HG03558 (cell line): Measurements from ENCODE around the gene C17orf113.

Experiments used
- ATAC-seq: cut with Tn5 transposase; IDR thresholded peaks from one replicate; pipeline ENCODE4 v1.9.1; 2021; ENCODE audit warnings: moderate number of reproducible peaks; ENCODE audit not compliant: unreplicated experiment; ENCODE audit errors: extremely low read depth

The C17orf113 gene

DNA sequence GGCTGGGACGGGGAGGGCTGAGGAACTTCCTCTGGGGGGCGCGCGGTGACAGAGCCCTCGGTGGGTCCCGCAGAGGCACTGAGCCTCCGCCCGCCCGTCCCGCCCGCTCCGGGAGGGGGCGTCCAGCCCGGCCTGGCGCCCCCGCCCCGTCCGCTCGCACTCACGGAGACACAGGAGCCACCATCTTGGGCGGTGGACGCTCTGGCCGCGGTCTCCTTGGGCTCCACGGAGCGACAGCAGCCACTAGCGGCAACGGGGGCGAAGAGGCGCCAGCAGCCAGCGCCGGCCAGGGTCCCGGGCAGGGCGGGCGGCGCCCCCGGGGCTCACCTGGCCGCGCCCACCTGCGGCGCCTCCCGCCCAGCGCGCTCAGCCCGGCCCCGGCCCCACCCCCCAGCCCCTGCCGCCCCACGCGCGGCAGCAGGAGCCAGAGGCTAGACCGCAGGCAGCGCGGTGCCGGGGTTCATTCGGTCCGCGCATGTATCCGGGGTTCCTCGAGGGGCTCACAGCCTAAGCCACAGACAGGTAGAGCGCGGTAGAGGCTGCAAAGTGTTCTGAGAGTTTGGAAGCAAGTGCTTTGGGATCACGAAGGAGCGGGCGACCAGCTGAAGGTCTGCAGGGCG lies at the start of gene C17orf113:
C17orf113 (minus strand) TSS at position 209 of the 620 bp plus-strand sequence. CDS start 7,225 bp downstream, outside the sequence.
- ATAC-seq = no peak

DNA sequence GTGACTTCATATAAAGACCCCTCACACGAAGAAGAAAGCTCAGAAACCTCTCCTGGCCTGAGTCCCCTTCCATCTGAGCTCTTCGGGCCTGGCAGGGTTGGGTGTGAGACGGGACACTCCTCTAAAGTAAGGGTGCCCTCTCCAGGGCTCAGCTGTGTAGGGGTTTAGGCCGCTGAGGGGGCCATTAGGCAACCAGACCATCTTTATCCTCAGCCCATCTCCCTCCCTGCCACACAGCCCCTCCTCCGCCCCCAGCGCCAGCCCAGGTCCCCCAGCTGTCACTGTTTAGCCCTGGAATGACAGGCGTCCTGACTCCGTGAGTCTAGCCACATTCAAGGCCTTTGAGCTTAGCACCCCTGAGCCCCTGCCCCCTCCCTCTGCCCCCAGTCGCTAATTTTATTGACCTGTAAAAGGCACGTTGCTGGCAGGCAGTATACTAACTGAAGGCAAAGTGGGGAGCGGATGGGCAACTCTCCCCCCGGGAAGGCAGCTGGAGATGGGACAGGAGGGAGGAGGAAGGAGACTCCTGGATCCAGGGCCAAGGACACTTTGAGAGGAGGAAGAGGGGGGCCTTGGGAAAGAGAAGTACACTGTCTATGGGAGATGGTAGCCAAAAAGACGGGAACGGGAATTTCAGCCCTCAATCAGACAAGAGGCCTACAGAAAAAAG lies 48.5 kb upstream of the C17orf113 start:
- ATAC-seq = no peak

DNA sequence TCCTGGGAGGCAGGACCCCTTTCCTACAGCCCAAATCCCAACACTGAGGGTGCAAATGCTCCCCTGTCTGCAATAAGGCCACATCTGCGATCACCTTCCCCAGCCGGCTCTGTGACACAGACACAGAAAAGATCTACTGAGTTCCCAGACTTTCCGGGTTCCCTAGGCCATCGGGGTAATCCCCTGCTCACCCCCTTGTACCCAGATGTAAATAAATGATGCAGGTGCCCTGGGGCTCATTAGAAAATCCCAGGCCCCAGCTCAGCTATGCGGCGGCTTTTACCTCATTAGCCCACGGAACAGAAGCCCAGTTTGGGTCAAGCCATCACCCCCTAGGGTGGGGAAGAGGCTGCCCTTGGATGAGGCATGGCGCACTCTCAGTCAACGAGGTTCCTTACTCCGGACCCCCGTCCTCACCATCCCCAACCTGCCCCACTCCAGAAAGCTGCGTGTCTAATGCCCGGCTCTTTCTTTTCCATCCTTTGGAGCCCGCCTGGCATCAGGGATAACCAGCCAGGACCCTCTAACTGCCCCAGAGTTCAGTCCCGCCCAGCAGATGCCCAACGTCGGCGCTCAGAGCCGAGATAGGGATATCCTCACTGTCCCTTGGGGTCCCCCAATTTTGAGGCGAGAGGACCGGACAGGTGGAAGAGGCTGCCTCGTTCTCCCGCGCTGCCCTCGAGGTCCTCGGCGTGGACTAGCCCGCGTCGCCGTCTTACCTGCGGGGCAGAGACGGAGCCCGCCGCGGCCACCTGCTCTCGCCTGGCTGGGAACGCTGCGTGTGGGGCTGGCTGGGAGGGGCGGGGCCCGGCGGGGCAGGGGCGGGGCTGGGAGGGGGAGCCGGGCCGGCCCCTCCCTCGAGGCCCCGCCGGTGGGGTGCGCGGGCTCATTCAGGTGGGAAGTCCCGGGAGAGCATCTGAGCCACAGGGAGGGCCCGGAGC lies 47.6 kb upstream of the C17orf113 start, which contains the start of gene ZNF385C:
ZNF385C (minus strand) TSS at position 783 of the 941 bp plus-strand sequence. CDS start 35,417 bp downstream, outside the sequence.
- no peak for ATAC-seq

GRCh38 chr17:42096360-42097111 lies 46.1 kb upstream of the C17orf113 start:
- ATAC-seq = no peak

DNA sequence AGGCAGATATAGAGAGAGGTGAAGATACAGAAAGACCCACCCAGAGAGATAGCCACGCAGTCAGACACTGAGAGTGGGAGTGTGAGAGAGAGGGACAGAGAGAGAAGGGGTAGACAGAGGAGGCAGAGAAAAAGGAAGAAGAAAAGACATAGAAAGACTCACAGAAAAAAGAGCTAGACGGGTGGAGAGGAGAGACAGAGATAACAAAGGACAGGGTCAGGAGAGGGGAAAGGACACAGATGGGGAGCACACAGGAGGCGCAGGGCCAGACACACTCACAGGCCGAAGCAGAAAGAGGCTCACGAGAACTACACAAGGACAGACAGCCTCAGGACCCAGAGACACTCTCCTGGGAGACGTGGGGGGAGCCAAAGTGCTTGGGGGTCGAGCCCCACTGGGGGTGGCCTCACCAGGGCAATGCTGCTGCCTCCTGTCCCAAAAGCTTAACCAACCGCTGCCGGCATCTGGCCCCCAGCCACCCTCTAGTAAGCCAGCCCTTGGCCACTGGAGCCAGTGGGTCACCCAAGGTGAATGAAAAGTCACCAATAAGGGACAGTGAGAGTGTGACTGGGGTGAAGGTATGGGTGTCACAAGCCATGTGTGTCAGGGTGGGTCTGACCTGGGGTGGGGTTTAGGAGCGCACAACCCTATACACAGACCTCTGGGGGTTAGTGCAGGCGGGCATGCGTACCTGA lies 44.1 kb upstream of the C17orf113 start:
- no peak for ATAC-seq

- no peak for ATAC-seq
Measured at GRCh38 chr17:42092939-42093338, 42.5 kb upstream of the C17orf113 start.

DNA sequence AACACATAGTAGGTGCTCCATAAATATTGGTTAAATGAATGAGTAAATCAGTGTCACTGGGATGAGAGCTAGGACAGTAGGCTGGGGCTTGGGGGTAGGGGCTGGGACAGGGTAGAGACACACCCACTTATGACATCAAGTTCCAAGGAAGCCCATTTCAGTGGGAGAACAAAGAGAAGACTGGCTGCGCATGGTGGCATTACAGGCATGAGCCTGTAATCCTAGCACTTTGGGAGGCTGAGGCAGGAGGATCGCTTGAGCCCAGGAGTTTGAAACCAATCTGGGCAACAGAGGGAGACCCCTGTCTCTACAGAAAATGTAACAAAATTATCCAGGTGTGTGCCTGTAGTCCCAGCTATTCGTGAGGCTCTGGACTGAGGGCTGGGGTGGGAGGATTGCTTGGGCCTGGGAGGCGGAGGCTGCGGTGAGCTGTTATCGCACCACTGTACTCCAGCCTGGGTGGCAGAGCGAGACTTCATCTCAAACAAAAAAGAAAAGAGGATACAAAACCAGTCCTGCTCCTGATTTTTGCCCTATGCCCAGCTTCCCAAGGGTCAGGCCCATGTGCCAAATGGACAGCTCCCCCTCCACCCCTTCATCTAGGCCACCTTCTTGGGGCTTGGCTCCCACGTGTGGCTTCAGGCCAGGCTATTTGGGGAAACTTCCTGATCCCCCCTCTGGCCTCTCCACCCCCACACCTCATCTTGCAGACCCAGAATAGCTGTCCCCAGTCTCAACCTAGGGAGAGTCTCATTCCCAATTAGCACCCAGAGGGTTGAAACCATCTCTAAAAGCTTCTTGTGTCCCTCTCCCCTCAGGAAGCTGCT lies 40.8 kb upstream of the C17orf113 start:
- ATAC-seq = no peak

GRCh38 chr17:42088736-42089135 lies 38.3 kb upstream of the C17orf113 start:
- no peak for ATAC-seq

DNA sequence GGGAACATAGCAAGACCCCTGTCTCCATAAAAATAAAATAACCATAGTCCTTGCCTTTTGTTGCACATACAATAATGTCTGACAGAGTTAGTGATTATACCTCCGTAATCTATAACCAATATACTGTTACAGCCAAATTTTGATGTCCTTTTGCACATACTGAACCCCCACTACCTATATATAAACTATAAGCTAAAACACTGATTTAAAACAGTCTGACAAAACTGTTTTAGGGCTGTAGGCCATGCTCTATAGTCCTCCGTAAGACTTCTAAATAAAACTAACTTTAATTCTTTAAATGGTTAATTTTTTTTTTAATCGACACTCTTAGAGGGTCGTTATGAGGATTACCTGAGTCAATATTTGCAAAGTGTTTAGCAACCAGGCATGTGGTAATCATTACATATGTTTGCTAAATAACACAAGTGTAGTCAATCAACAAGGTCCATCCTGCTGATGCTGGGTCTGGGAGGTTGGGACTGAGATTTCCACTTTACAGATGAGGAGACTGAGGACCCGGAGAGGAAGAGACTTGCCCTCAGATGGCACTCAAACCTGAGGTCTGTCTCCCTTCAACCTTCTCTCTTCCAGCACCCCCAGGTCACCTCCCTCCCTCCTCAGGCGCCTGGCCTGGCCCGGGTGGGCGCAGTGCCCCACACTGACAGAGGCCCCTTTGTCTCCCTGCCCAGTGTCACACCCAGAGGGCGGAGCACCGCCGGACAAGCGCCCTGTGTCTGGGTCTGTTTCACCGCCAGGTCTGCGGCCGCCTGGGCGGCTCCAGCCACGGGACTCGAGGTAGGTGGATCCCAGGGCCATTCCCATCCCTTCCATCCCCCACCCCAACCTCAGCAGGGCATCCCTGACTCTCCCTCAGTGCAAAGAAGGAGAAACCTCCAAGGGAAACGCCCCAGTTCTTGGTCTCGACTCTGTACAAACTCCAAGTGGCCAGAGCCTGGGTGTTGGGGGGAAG lies 37.6 kb upstream of the C17orf113 start:
- ATAC-seq = no peak

GRCh38 chr17:42087042-42087701 lies 36.8 kb upstream of the C17orf113 start:
- no peak for ATAC-seq

DNA sequence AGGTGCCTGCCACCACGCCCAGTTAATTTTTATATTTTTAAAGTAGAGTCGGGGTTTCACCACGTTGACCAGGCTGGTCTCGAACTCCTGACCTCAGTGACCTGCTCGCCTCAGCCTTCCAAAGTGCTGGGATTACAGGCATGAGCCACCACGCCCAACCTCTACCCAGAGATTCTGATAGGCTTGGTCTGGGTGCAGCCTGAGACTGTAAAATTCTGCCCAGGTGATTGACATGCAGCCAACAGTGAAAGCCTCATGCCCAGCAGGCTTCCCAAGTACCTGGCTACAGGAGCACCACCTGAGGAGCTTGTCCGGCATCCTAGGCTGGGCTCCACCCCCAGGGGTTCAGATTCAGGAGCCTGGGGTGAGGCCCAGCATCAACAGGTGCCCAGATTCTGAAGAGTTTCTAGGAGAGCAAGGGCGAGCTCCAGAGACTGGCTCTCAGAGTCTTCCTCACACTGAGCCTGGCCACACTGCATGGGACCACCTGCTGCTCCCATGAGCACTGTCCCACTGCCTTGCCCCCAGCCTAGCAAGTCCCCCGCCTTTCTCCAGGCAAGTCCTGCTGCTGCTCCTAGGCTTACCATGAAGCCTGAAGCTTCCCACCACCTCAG lies 31.2 kb upstream of the C17orf113 start:
- ATAC-seq = no peak

DNA sequence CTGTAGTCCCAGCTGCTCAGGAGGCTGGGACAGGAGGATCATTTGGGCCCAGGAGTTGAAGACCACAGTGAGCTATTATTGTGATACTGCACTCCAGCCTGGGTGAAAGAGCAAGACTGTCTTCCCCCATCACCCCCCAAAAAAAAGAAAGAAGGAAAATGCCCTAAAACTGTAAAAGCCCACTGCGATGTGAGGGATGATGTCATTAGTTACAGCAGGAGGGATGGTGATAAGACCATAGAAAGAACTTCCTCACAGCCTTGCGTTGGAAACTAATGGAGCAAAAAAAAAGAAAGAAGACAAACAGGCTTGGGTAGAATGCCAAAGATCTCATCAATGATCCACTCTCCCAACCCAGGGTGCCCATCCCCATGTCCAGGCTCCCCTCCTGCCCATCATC lies 29.1 kb upstream of the C17orf113 start:
- ATAC-seq = no peak

DNA sequence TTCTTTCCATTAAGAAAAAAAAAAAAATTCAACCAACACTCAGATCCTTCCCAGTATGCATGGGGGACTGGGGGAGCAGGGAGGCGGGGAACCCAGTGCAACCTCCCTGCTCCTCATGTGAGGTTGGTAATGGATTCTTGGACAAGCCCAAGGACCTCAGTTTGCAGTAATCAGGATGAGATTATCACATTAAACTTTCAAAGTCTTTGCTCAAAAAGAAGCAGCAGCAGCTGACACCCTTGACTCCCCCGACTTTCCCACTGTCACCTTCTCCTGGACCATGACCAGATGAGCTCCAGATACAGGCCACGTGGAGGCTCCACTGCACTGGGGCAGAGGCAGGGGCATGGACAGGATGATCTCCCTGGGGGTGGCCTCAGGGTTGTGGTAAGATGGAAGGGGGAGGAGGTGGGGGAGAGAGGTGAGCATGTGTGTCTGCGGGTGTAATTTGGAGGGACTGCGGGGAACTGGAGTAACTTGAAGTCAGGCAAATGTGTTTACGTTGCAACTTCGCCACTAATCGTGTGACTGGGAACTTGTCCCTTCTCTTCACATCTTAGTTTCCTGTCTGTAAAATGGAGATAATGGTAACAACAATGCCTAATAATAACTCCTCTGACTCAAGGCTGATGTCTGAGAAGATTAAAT lies 28.1 kb upstream of the C17orf113 start:
- no peak for ATAC-seq

DNA sequence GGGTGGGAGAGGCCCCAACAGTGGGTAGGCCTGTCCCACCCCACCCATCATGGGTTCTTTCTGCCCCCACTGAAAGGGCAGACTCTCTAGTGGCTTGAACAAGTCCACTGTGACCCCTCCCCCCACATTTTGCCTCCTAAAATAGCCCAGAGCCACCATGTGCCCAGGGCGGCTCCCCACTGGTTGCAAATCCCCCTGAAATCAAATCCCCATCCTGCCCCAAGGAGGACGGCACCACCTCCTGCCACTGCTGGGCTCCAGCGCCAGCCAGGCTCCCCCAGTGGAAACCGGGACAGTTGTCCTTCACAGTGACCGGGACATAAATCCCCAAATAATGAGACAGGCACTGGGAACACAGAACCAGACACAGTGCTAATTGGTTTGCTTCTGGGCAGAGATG lies 27.4 kb upstream of the C17orf113 start:
- ATAC-seq = no peak

DNA sequence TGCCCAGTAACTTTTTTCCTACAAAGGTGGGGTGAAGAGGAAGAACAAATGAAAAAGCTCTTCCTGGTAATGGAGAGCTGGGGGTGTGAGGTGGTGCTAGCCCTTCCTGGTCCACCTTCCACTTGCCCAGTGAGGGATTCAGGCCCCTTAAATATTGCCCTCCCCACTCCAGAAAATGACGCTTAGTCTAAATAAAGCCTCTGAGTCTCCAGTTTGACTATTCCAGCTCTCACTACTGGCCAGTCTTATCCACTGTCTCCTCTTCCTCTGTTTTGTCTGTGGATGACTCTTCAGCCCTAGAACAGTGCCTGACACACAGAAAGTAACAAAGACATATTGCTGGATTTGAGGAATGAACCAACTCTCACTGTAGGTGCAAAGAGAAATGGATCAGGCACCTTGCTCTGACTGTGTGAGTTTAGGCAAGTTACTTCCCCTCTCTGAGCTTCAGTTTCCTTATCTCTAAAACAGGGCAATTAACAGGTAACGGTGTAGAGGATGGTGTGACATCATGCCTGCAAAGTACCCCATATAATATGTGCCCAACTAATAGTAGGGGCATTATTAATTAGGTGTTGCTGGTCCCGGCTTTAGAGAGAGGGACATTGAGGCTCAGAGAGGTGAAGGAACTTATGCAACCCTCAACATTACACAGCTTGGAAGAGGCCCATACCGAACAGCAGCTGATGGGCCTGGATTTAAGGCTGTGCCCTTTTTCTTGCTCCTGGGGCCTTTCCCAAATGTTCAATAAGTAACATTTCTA lies 26.6 kb upstream of the C17orf113 start:
- ATAC-seq = no peak
